Esophagus squamous epithelium (tissue), 4 donors: ENCODE data around the gene PITPNB.

Experiments used
- POLR2A ChIP-seq, 4 donors: fragments of 450-650 bp; IDR thresholded peaks; one replicate each; pipeline ENCODE4 v1.6.1; 2017; ENCODE audit warnings: antibody characterized with exemption in 4 of 4, mild to moderate bottlenecking in 4 of 4, moderate library complexity in 3 of 4
- TF ChIP-seq, protein P1 (sequence below), 6 experiments: fragments of 450-650 bp in 4 of 6; fragments of 200-600 bp in 2 of 6; sonication (generic) in 2 of 6; IDR thresholded peaks; one replicate each; pipeline ENCODE4 v1.5.1; 2016 to 2019; ENCODE audit warnings: antibody characterized with exemption in 6 of 6, mild to moderate bottlenecking in 4 of 6, moderate library complexity in 4 of 6

DNA sequence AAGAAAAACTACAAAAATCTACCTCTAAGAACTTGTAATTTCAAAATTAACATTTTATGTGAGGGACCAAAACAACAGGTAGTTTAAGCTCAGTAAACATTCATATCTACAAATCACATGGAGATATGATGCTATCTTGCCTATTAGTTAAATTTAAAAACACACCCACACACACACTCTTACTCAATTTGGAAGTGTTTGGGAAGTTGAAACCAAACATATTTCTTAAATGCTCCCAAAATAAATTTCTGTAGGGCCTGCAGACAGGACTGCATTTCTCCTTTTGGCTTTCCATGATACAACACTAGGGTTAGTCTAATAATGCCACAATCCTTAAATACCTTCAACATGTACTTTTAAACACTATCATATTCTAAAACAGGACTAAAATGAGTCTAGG is 7.0 kb downstream of the PITPNB start:
- TF ChIP-seq, protein P1, sequence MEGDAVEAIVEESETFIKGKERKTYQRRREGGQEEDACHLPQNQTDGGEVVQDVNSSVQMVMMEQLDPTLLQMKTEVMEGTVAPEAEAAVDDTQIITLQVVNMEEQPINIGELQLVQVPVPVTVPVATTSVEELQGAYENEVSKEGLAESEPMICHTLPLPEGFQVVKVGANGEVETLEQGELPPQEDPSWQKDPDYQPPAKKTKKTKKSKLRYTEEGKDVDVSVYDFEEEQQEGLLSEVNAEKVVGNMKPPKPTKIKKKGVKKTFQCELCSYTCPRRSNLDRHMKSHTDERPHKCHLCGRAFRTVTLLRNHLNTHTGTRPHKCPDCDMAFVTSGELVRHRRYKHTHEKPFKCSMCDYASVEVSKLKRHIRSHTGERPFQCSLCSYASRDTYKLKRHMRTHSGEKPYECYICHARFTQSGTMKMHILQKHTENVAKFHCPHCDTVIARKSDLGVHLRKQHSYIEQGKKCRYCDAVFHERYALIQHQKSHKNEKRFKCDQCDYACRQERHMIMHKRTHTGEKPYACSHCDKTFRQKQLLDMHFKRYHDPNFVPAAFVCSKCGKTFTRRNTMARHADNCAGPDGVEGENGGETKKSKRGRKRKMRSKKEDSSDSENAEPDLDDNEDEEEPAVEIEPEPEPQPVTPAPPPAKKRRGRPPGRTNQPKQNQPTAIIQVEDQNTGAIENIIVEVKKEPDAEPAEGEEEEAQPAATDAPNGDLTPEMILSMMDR (IDR thresholded peaks at IDR 0.05) = no peak
- no peak for TF ChIP-seq POLR2A (IDR thresholded peaks at IDR 0.05)
